K562 (cell line): ENCODE data around the gene TCP10L. TPM values are rescaled to one million over a fixed set of nuclear protein-coding genes. Genes with fewer than 3 reads are reported as not detected.

Experiments used
- ATF3 ChIP-seq, 2 experiments: fragments of 450-650 bp in 1 of 2; sonication (generic) in 1 of 2; formaldehyde crosslinking in 1 of 2; IDR thresholded peaks in 1 of 2; conservative IDR thresholded peaks in 1 of 2; 2 replicates each; pipeline versions ENCODE4 v1.6.1 to v1.8.1; 2016 to 2023; ENCODE audit warnings: mild to moderate bottlenecking in 2 of 2, moderate library complexity in 2 of 2, inconsistent platforms in 1 of 2, missing genetic modification reagents in 1 of 2
- BRCA1 ChIP-seq, 2 experiments: fragments of 450-650 bp in 1 of 2; sonication (generic) in 1 of 2; formaldehyde crosslinking in 1 of 2; IDR thresholded peaks; 2 replicates each; pipeline versions ENCODE4 v1.5.0 to v1.6.1; 2017 to 2020; ENCODE audit warnings: mild to moderate bottlenecking in 1 of 2, missing genetic modification reagents in 1 of 2
- FOXJ3 ChIP-seq: sonication (generic); formaldehyde crosslinking; IDR thresholded peaks from 2 replicates; pipeline ENCODE4 v1.4.0; 2020; ENCODE audit warnings: mild to moderate bottlenecking, missing genetic modification reagents
- FOXK2 ChIP-seq, 2 experiments: fragments of 450-650 bp; IDR thresholded peaks in 1 of 2; conservative IDR thresholded peaks in 1 of 2; 2 replicates each; pipeline ENCODE4 v1.6.1; 2016; ENCODE audit warnings: low read depth in 2 of 2, mild to moderate bottlenecking in 1 of 2
- KDM5B ChIP-seq: fragments of 200-600 bp; sonication (generic); IDR thresholded peaks from 2 replicates; pipeline ENCODE4 v1.6.1; 2012; ENCODE audit warnings: low read depth, mild to moderate bottlenecking, moderate library complexity, low read length, control low read depth, inconsistent platforms; ENCODE audit not compliant: insufficient replicate concordance
- MAX ChIP-seq: sonication (generic); formaldehyde crosslinking; IDR thresholded peaks from 2 replicates; pipeline ENCODE4 v1.9.0; 2022; ENCODE audit warnings: mild to moderate bottlenecking, missing genetic modification reagents
- MNT ChIP-seq, 2 experiments: fragments of 450-650 bp; conservative IDR thresholded peaks; 2 replicates each; pipeline ENCODE4 v1.6.1; 2017; ENCODE audit warnings: mild to moderate bottlenecking in 2 of 2, moderate library complexity in 2 of 2
- NELFE ChIP-seq: IDR thresholded peaks from 2 replicates; pipeline ENCODE4 v1.6.1; 2011; ENCODE audit warnings: mild to moderate bottlenecking; ENCODE audit not compliant: insufficient read depth, insufficient read length
- PHF21A ChIP-seq: fragments of 450-650 bp; IDR thresholded peaks from 2 replicates; pipeline ENCODE4 v1.6.1; 2017; ENCODE audit warnings: low read depth, borderline replicate concordance
- POLR3A ChIP-seq: IDR thresholded peaks from 2 replicates; pipeline ENCODE4 v1.6.1; 2011; ENCODE audit warnings: borderline replicate concordance, mild to moderate bottlenecking, moderate library complexity; ENCODE audit not compliant: insufficient read length, insufficient read depth; ENCODE audit errors: extremely low read depth
- PTTG1 ChIP-seq: fragments of 450-650 bp; IDR thresholded peaks from 2 replicates; pipeline ENCODE4 v1.6.1; 2016; ENCODE audit warnings: low read depth, mild to moderate bottlenecking, missing genetic modification characterization, missing compliant biosample characterization
- SIN3A ChIP-seq, 2 experiments: fragments of 150-350 bp in 1 of 2; IDR thresholded peaks; 2 replicates each; pipeline ENCODE4 v1.6.1; 2011 to 2016; ENCODE audit warnings: borderline replicate concordance in 2 of 2, low read depth in 2 of 2, low read length in 2 of 2, mild to moderate bottlenecking in 2 of 2, moderate library complexity in 2 of 2; ENCODE audit not compliant: control insufficient read depth in 1 of 2
- SNAPC5 ChIP-seq: fragments of 250-450 bp; sonication (Bioruptor Pico); IDR thresholded peaks from 2 replicates; pipeline ENCODE4 v1.8.0; 2021; ENCODE audit warnings: moderate library complexity, mild to moderate bottlenecking, inconsistent platforms
- TFAP4 ChIP-seq: sonication (generic); formaldehyde crosslinking; IDR thresholded peaks from 2 replicates; pipeline ENCODE4 v1.8.0; 2022; ENCODE audit warnings: missing genetic modification reagents, mild to moderate bottlenecking, moderate library complexity, borderline replicate concordance
- YY1 ChIP-seq, 3 experiments: IDR thresholded peaks; 2 replicates each; pipeline ENCODE4 v1.6.1; 2011; ENCODE audit warnings: low read length in 2 of 3, mild to moderate bottlenecking in 2 of 3, moderate library complexity in 2 of 3, borderline replicate concordance in 1 of 3, control low read depth in 1 of 3, low read depth in 1 of 3; ENCODE audit not compliant: insufficient read depth in 3 of 3, insufficient replicate concordance in 2 of 3, control insufficient read depth in 1 of 3, insufficient read length in 1 of 3; ENCODE audit errors: extremely low read depth in 1 of 3
- ZEB2 ChIP-seq: fragments of 450-650 bp; IDR thresholded peaks from 2 replicates; pipeline ENCODE4 v1.6.1; 2016
- ZNF57 ChIP-seq: fragments of 450-650 bp; formaldehyde crosslinking; IDR thresholded peaks from 2 replicates; pipeline ENCODE4 v1.4.0; 2020; ENCODE audit warnings: mild to moderate bottlenecking, moderate library complexity
- ZNF830 ChIP-seq: fragments of 250-450 bp; sonication (Bioruptor Pico); IDR thresholded peaks from 2 replicates; pipeline ENCODE4 v1.5.0; 2021; ENCODE audit warnings: mild to moderate bottlenecking
- polyA plus RNA-seq, 8 experiments: library from polyadenylated mRNA; depleted of rRNA in 4 of 8; stranded (reverse) in 5 of 8; unstranded in 3 of 8; fragments of >200 nt; fragmentation: Nextera tagmentation in 2 of 8; fragmentation: Illumina TruSeq in 1 of 8; extraction: Ambion mirVana in 2 of 8; extraction: Trizol in 1 of 8; gene quantifications; 2 replicates each; pipeline versions ENCODE4 v1.2.1 to v1.2.3, GENCODE V29; 2011 to 2014; ENCODE audit warnings: inconsistent platforms in 1 of 8, missing spikeins in 1 of 8
- total RNA-seq, 7 experiments: library from RNA; depleted of rRNA in 6 of 7; stranded (reverse); fragments of >200 nt in 6 of 7; fragmentation: Illumina TruSeq in 2 of 7; extraction: Trizol in 2 of 7; gene quantifications; 2 replicates each; pipeline versions ENCODE4 v1.2.1 to v1.2.3, GENCODE V29; 2011 to 2021; ENCODE audit warnings: low replicate concordance in 1 of 7
- TF ChIP-seq, protein P1 (sequence below): fragments of 450-650 bp; IDR thresholded peaks from 2 replicates; pipeline ENCODE4 v1.6.1; 2016; ENCODE audit warnings: borderline replicate concordance

TCP10L gene
- total and polyA plus RNA-seq, 9 of the 15 experiments (the other 6 are each of a cell fraction or from before 2014, with no cell fraction given) = 0.34 to 0.91 (median 0.56) TPM; not detected in 2

GRCh38 chr21:32611471-32611997 lies 26.2 kb upstream of the TCP10L start (continued):
- no peak for TF ChIP-seq TFAP4 (CRISPR knock-in tag)
- peak; percentile 10 for TF ChIP-seq KDM5B
- TF ChIP-seq SNAPC5 (CRISPR knock-in tag) = no peak
- no peak for TF ChIP-seq ZNF57 (CRISPR knock-in tag)
- no peak for TF ChIP-seq PTTG1 (tag)
- TF ChIP-seq BRCA1 (IDR thresholded peaks at IDR 0.05) = no peak
- 0 out of 2 replicates have a peak, but pooled peaks have one; percentile 46 for TF ChIP-seq BRCA1 (CRISPR knock-in tag; IDR thresholded peaks at IDR 0.05)
- TF ChIP-seq YY1 (IDR thresholded peaks at IDR 0.05; ENCODE audit: borderline replicate concordance in 1 of 3, control insufficient read depth in 1 of 3, extremely low read depth in 1 of 3, insufficient read depth in 3 of 3, insufficient read length in 1 of 3, insufficient replicate concordance in 2 of 3, low read depth in 1 of 3, low read length in 2 of 3) = peak in 1 of 3 experiments; percentile 12
- TF ChIP-seq, protein P1, sequence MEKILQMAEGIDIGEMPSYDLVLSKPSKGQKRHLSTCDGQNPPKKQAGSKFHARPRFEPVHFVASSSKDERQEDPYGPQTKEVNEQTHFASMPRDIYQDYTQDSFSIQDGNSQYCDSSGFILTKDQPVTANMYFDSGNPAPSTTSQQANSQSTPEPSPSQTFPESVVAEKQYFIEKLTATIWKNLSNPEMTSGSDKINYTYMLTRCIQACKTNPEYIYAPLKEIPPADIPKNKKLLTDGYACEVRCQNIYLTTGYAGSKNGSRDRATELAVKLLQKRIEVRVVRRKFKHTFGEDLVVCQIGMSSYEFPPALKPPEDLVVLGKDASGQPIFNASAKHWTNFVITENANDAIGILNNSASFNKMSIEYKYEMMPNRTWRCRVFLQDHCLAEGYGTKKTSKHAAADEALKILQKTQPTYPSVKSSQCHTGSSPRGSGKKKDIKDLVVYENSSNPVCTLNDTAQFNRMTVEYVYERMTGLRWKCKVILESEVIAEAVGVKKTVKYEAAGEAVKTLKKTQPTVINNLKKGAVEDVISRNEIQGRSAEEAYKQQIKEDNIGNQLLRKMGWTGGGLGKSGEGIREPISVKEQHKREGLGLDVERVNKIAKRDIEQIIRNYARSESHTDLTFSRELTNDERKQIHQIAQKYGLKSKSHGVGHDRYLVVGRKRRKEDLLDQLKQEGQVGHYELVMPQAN = 0 out of 2 replicates have a peak, but pooled peaks have one; percentile 8
- TF ChIP-seq NELFE = no peak
- TF ChIP-seq MNT (conservative IDR thresholded peaks at IDR 0.05) = no peak
- peak in 1 of 2 experiments; percentile 34; a peak in 1 of 4 replicates for TF ChIP-seq FOXK2 (conservative IDR thresholded peaks at IDR 0.05 in 1 of 2, IDR thresholded peaks at IDR 0.05 in 1 of 2; ENCODE audit: low read depth in 2 of 2)
- TF ChIP-seq PHF21A = no peak
- TF ChIP-seq ZEB2 = no peak
- TF ChIP-seq MAX = no peak
- TF ChIP-seq SIN3A (IDR thresholded peaks at IDR 0.05; ENCODE audit: borderline replicate concordance in 2 of 2, control insufficient read depth in 1 of 2, low read depth in 2 of 2, low read length in 2 of 2) = 0 out of 4 replicates have a peak, but pooled peaks of 1 of the 2 experiments have one; percentile 61
- TF ChIP-seq FOXJ3 (CRISPR knock-in tag) = no peak
- TF ChIP-seq POLR3A = no peak
- TF ChIP-seq ZNF830 (CRISPR knock-in tag) = no peak
- no peak for TF ChIP-seq ATF3 (IDR thresholded peaks at IDR 0.05)
- TF ChIP-seq ATF3 (CRISPR knock-in tag; conservative IDR thresholded peaks at IDR 0.05) = no peak
